Measurements from ENCODE around the gene TOX4. TPM values are rescaled to one million over a fixed set of nuclear protein-coding genes. Genes with fewer than 3 reads are reported as not detected.

Gene TOX4
- polyA plus RNA-seq, 4 donors, result 20.4 to 54.0 (median 24.7) TPM

DNA sequence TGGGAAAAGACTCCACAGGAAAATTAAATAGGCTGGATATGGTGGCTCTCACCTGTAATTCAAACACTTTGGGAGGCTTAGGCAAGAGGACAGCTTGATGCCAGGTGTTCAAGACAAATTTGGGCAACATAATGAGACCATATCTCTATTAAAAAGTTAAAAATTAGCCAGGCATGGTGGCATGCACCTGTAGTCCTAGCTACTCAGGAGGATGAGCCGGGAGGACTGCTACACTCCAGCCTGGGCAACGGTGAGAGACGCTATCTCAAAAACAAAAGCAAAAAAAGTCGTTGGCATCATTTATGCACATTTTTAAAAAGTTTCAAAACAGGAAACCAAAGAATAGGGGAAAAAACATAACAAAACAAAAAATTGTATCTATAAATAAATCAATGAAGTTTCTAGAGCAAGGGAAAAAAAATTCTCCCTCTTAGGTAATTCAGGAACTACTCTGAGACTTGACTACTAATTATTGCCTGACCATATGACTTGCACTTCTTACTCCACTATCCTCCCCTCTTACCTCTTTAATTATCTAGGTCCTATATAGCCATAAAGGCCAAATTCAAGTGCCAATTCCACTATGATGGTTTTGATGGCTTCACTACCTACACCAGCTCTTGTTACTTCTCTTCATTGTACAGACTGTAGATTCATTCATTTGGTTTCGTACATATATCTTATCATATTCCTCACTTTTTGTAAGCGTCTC is 32.6 kb downstream of the TOX4 start:
- 64 to 72% (median 66%) methylated on average over 6 of the region's 6 CpGs for WGBS, 3 donors
- FAIRE-seq (no peak), DNase-seq (no peak)
- peaks cover 0 to 15% (median 2%) of the 10 kb centered on the region in 3 donors for H3K36me3 ChIP-seq (ENCODE audit: control insufficient read depth in 3 of 3, insufficient read depth in 2 of 3, low read depth in 1 of 3, low read length in 3 of 3)
- no peaks in the 10 kb centered on the region for H3K27me3 ChIP-seq (ENCODE audit: control insufficient read depth in 3 of 3, insufficient read depth in 3 of 3, low read length in 3 of 3)
- H3K27ac ChIP-seq (ENCODE audit: low read depth in 1 of 3, low read length in 2 of 3), result no peak overlapping the region
- peaks cover 2 to 8% (median 6%) of the 10 kb centered on the region in 3 donors for H3K4me1 ChIP-seq (ENCODE audit: control insufficient read depth in 3 of 3, insufficient read depth in 2 of 3, low read depth in 1 of 3, low read length in 2 of 3)
- peak overlapping the region in 1 of 3 donors; percentile 82 for H3K4me3 ChIP-seq (ENCODE audit: low read depth in 1 of 3, low read length in 3 of 3)
- no peaks in the 10 kb centered on the region for H3K9me3 ChIP-seq (ENCODE audit: control insufficient read depth in 2 of 2, insufficient read depth in 1 of 2, low read depth in 1 of 2, low read length in 1 of 2)

DNA sequence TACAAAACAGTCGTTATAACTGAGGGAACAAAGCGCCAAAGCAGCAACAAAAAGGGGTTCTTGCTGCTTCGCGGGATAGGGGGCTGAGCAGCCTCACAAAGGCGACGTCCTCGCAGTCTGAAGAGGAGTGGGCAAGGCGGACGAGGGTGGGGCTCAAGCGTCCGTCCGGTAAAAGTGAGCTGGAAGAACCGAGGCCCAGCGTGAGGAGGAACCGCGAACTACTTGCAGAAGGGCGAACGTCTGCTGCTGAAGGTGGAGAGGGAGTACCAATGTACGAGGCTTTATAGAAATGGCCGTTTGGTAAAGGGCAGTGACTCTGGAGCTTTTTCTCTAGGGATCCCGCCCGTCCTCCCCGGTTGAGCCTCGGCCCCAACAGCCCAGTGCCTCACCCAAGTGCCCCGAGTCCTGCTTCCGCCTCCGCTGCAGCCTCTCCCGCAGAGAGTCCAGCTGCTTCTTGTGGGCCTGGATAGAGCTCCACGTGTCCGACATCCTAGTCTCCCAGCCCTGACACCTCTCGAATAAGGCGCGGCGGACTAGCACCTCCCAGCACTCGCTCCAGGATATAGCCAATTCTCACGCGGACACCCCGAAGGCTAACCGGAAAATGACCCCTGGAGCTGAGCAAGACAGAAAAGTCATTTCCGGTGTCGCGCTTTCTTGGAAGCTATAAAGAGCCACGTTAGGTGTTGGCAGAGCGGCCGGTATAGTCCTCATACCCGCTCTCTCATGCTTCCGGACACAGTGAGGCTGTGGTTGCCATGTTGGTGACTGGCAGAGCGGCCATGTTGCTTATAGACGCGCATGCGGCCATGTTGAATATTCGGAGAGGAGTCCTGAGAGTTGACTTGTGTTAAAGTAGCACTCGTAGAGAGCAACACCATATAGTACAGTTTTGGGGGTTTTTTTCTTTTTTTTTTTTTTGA is 34.0 kb downstream of the TOX4 start, which contains the start of gene METTL3:
Gene METTL3 (minus strand): TSS at position 606 of the 923 bp plus-strand sequence. CDS start 117 bp downstream, at position 489.
- Histone ChIP-seq H3K4me3 (ENCODE audit: low read depth in 1 of 3, low read length in 3 of 3) (peak within 1 kb of the TSS; percentile 77 to 83 (median 82)), H3K27me3 (ENCODE audit: control insufficient read depth in 3 of 3, insufficient read depth in 3 of 3, low read length in 3 of 3) (no peaks in the 10 kb centered on the region), H3K9me3 (ENCODE audit: control insufficient read depth in 2 of 2, insufficient read depth in 1 of 2, low read depth in 1 of 2, low read length in 1 of 2) (no peaks in the 10 kb centered on the region), H3K4me1 (ENCODE audit: control insufficient read depth in 3 of 3, insufficient read depth in 2 of 3, low read depth in 1 of 3, low read length in 2 of 3) (peaks cover 2 to 8% (median 6%) of the 10 kb centered on the region in 3 donors), H3K27ac (ENCODE audit: low read depth in 1 of 3, low read length in 2 of 3) (peak within 1 kb of the TSS; percentile 85 to 94 (median 91)), H3K36me3 (ENCODE audit: control insufficient read depth in 3 of 3, insufficient read depth in 2 of 3, low read depth in 1 of 3, low read length in 3 of 3) (peaks cover 0 to 11% (median 2%) of the 10 kb centered on the region in 3 donors)
- 0% methylated on average over 53 of the region's 53 CpGs for WGBS, 3 donors
- DNase-seq, result peak; percentile 98 to 99
- FAIRE-seq, result no peak

DNA sequence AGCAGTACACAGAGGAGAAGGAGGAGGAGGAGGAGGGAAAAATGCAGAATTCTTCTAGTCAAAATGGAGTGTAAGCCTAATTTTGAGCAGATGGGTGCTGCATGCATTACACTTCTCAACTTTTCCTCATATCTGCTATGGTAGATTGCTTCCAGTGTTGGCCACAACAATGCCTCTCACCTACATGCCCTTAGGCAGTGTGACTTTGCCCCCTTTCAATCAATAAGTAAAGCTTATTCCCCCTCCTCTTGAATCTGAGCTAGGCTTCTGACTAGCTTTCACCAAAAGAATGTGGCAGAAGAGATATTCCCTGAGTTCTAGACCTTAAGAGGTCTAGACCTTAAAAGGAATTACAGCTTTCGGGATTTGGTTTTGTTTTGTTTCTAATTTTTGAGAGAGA is 37.3 kb downstream of the TOX4 start:
- FAIRE-seq (no peak), DNase-seq (no peak)
- Histone ChIP-seq H3K27ac (ENCODE audit: low read depth in 1 of 3, low read length in 2 of 3) (no peak overlapping the region), H3K9me3 (ENCODE audit: control insufficient read depth in 2 of 2, insufficient read depth in 1 of 2, low read depth in 1 of 2, low read length in 1 of 2) (no peaks in the 10 kb centered on the region), H3K4me1 (ENCODE audit: control insufficient read depth in 3 of 3, insufficient read depth in 2 of 3, low read depth in 1 of 3, low read length in 2 of 3) (peaks cover 2 to 8% (median 3%) of the 10 kb centered on the region in 3 donors), H3K27me3 (ENCODE audit: control insufficient read depth in 3 of 3, insufficient read depth in 3 of 3, low read length in 3 of 3) (no peaks in the 10 kb centered on the region), H3K36me3 (ENCODE audit: control insufficient read depth in 3 of 3, insufficient read depth in 2 of 3, low read depth in 1 of 3, low read length in 3 of 3) (no peaks in the 10 kb centered on the region), H3K4me3 (ENCODE audit: low read depth in 1 of 3, low read length in 3 of 3) (no peak overlapping the region)
- 91 to 100% (median 93%) methylated on average over 1 of the region's 1 CpG for WGBS, 3 donors

DNA sequence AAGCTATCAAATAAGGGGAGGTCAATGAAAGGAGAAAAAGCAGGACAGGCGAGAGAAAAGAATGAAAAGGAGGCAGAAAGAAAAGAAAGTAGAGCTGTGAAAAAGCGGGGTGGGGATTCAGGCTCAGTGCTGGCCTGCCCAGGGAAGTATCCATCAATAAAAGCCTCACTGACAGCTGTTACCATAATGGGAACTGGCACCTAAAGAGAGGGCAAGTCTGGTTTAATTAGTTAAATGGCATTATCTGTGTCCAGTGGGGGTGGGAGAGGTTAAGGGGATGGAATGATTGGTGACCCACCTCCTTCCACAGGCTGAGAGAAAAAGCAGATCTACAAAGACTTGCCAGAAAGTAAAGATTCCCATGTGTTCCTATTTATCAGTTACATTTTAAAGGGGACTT is 41.7 kb downstream of the TOX4 start:
- FAIRE-seq (no peak), DNase-seq (no peak)
- peaks cover 0 to 14% (median 0%) of the 10 kb centered on the region in 3 donors for H3K36me3 ChIP-seq (ENCODE audit: control insufficient read depth in 3 of 3, insufficient read depth in 2 of 3, low read depth in 1 of 3, low read length in 3 of 3)
- H3K4me3 ChIP-seq (ENCODE audit: low read depth in 1 of 3, low read length in 3 of 3), result no peak overlapping the region
- H3K27me3 ChIP-seq (ENCODE audit: control insufficient read depth in 3 of 3, insufficient read depth in 3 of 3, low read length in 3 of 3), result no peaks in the 10 kb centered on the region
- 81 to 89% (median 81%) methylated on average over 2 of the region's 2 CpGs for WGBS, 3 donors
- H3K4me1 ChIP-seq (ENCODE audit: control insufficient read depth in 3 of 3, insufficient read depth in 2 of 3, low read depth in 1 of 3, low read length in 2 of 3), result no peaks in the 10 kb centered on the region
- H3K9me3 ChIP-seq (ENCODE audit: control insufficient read depth in 2 of 2, insufficient read depth in 1 of 2, low read depth in 1 of 2, low read length in 1 of 2), result no peaks in the 10 kb centered on the region
- no peak overlapping the region for H3K27ac ChIP-seq (ENCODE audit: low read depth in 1 of 3, low read length in 2 of 3)

DNA sequence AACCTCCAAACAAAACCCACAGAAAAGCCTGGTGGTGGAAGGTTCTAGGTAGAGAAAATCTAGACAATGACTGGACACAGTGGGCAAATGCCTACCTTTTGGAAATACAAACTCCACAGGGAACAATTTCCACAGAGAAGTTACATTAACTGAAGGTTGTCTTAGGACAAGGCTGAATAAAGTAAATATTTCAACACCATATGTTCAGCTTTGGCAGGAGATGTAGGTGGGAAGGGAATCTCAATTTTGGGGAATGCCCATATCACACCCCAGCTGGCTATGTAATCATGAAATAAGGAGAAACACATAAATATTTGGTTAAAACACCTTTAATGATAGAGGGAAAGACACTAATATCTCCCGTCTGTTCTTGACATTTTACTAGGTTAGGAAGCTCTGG is 43.8 kb downstream of the TOX4 start:
- Histone ChIP-seq H3K4me1 (ENCODE audit: control insufficient read depth in 3 of 3, insufficient read depth in 2 of 3, low read depth in 1 of 3, low read length in 2 of 3) (peaks cover 0 to 2% (median 0%) of the 10 kb centered on the region in 3 donors), H3K27ac (ENCODE audit: low read depth in 1 of 3, low read length in 2 of 3) (no peak overlapping the region), H3K9me3 (ENCODE audit: control insufficient read depth in 2 of 2, insufficient read depth in 1 of 2, low read depth in 1 of 2, low read length in 1 of 2) (no peaks in the 10 kb centered on the region), H3K36me3 (ENCODE audit: control insufficient read depth in 3 of 3, insufficient read depth in 2 of 3, low read depth in 1 of 3, low read length in 3 of 3) (peaks cover 0 to 26% (median 0%) of the 10 kb centered on the region in 3 donors), H3K27me3 (ENCODE audit: control insufficient read depth in 3 of 3, insufficient read depth in 3 of 3, low read length in 3 of 3) (no peaks in the 10 kb centered on the region), H3K4me3 (ENCODE audit: low read depth in 1 of 3, low read length in 3 of 3) (no peak overlapping the region)
- FAIRE-seq (no peak), DNase-seq (no peak)
- 74 to 87% (median 83%) methylated on average over 1 of the region's 1 CpG for WGBS, 3 donors

DNA sequence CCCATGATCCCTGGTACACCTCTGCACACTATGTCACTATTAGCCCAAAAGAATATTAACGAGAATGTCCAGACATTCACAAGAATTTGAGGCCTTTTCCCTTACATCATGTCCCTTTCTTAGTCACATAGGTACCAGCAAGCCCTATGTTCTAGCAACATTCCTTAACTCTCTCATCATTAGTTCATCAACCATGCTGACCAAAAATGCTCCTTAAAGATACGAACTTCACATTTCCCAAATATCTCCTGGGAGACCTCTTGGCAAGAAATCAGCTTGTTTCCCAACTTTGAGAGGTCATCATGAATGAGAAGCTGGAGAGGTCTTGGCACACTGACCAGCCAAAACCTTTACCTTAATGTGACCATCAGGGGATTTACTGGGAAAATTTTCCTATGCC is 44.5 kb downstream of the TOX4 start:
- no peak overlapping the region for H3K4me3 ChIP-seq (ENCODE audit: low read depth in 1 of 3, low read length in 3 of 3)
- no peak overlapping the region for H3K27ac ChIP-seq (ENCODE audit: low read depth in 1 of 3, low read length in 2 of 3)
- peaks cover 0 to 26% (median 0%) of the 10 kb centered on the region in 3 donors for H3K36me3 ChIP-seq (ENCODE audit: control insufficient read depth in 3 of 3, insufficient read depth in 2 of 3, low read depth in 1 of 3, low read length in 3 of 3)
- DNase-seq (no peak), FAIRE-seq (no peak)
- H3K4me1 ChIP-seq (ENCODE audit: control insufficient read depth in 3 of 3, insufficient read depth in 2 of 3, low read depth in 1 of 3, low read length in 2 of 3), result peaks cover 0 to 2% (median 0%) of the 10 kb centered on the region in 3 donors
- no peaks in the 10 kb centered on the region for H3K27me3 ChIP-seq (ENCODE audit: control insufficient read depth in 3 of 3, insufficient read depth in 3 of 3, low read length in 3 of 3)
- H3K9me3 ChIP-seq (ENCODE audit: control insufficient read depth in 2 of 2, insufficient read depth in 1 of 2, low read depth in 1 of 2, low read length in 1 of 2), result no peaks in the 10 kb centered on the region
- WGBS, 3 donors, result 74 to 83% (median 75%) methylated on average over 2 of the region's 2 CpGs

DNA sequence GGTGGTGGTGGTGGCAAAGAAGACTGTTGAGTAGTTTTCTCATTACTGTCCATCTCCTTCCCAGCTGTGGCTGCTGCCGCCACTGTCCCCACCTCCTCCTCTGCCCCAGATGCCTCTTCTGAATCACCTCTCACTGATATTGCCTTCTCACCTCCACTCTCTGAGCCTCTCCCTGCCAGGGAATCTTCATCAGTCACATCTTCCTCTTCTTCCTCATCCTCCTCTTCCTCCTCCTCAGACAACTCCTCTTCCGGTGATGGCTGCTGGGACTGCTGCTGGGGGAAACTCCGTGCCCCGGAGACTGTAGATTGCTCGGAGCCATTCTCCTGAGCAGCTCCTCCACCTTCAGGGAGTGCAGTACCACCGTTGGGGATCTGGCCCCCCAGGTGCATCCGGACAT is 46.2 kb downstream of the TOX4 start:
- Histone ChIP-seq H3K27ac (ENCODE audit: low read depth in 1 of 3, low read length in 2 of 3) (no peak overlapping the region), H3K36me3 (ENCODE audit: control insufficient read depth in 3 of 3, insufficient read depth in 2 of 3, low read depth in 1 of 3, low read length in 3 of 3) (peaks cover 0 to 26% (median 0%) of the 10 kb centered on the region in 3 donors), H3K4me3 (ENCODE audit: low read depth in 1 of 3, low read length in 3 of 3) (no peak overlapping the region), H3K27me3 (ENCODE audit: control insufficient read depth in 3 of 3, insufficient read depth in 3 of 3, low read length in 3 of 3) (no peaks in the 10 kb centered on the region), H3K4me1 (ENCODE audit: control insufficient read depth in 3 of 3, insufficient read depth in 2 of 3, low read depth in 1 of 3, low read length in 2 of 3) (peaks cover 0 to 8% (median 0%) of the 10 kb centered on the region in 3 donors), H3K9me3 (ENCODE audit: control insufficient read depth in 2 of 2, insufficient read depth in 1 of 2, low read depth in 1 of 2, low read length in 1 of 2) (no peaks in the 10 kb centered on the region)
- WGBS, 3 donors, result 73 to 77% (median 76%) methylated on average over 6 to 7 of the region's 7 CpGs
- FAIRE-seq (no peak), DNase-seq (no peak)

Data from small intestine (tissue), 7 donors.